GM23338 (cell line): ENCODE data around the gene SERPINA5. TPM values are rescaled to one million over a fixed set of nuclear protein-coding genes. Genes with fewer than 3 reads are reported as not detected.

ENCODE experiments used
- ATAC-seq: fragments of 200-7000 bp; cut with Tn5 transposase; 3 replicates; pipeline ENCODE4 v1.9.1; 2020
- DNase-seq: peaks from one replicate; pipeline ENCODE4 v3.0.0-alpha.2; 2015; ENCODE audit warnings: low spot score
- H2AFZ ChIP-seq: fragments of 200-600 bp; sonication (generic); 2 replicates; pipeline ENCODE4 v1.8.0; 2016; ENCODE audit warnings: antibody characterized with exemption, mild to moderate bottlenecking, moderate library complexity
- H3F3A ChIP-seq: fragments of 200-600 bp; sonication (generic); replicated peaks from 2 replicates; pipeline ENCODE4 v1.8.0; 2017; ENCODE audit warnings: antibody characterized with exemption, mixed run types, low read depth
- H3K27ac ChIP-seq: fragments of 200-600 bp; sonication (generic); 2 replicates; pipeline ENCODE4 v1.6.1; 2016; ENCODE audit warnings: low read depth
- H3K27me3 ChIP-seq: fragments of 200-600 bp; sonication (generic); 2 replicates; pipeline ENCODE4 v1.8.0; 2016; ENCODE audit warnings: mild to moderate bottlenecking, mixed run types, moderate library complexity; ENCODE audit not compliant: insufficient read depth
- H3K36me3 ChIP-seq: fragments of 200-600 bp; sonication (generic); 2 replicates; pipeline ENCODE4 v1.8.0; 2016; ENCODE audit warnings: mild to moderate bottlenecking; ENCODE audit not compliant: insufficient read depth
- H3K4me1 ChIP-seq: fragments of 200-600 bp; sonication (generic); 2 replicates; pipeline ENCODE4 v1.8.0; 2016; ENCODE audit warnings: mild to moderate bottlenecking, moderate library complexity; ENCODE audit not compliant: insufficient read depth
- H3K4me2 ChIP-seq: fragments of 200-600 bp; sonication (generic); 2 replicates; pipeline ENCODE4 v1.7.1; 2017; ENCODE audit warnings: mixed run types
- H3K4me3 ChIP-seq: fragments of 200-600 bp; sonication (generic); 2 replicates; pipeline ENCODE4 v1.6.1; 2016; ENCODE audit warnings: mixed run types
- H3K79me2 ChIP-seq: fragments of 200-600 bp; sonication (generic); replicated peaks from 2 replicates; pipeline ENCODE4 v1.8.0; 2017; ENCODE audit warnings: mild to moderate bottlenecking; ENCODE audit not compliant: insufficient read depth
- H3K9me2 ChIP-seq: fragments of 200-600 bp; sonication (generic); 2 replicates; pipeline ENCODE4 v1.8.0; 2017; ENCODE audit not compliant: insufficient read depth
- H4K20me1 ChIP-seq: fragments of 200-600 bp; sonication (generic); replicated peaks from 2 replicates; pipeline ENCODE4 v1.8.0; 2017; ENCODE audit warnings: mild to moderate bottlenecking; ENCODE audit not compliant: insufficient read depth
- H3K27ac Mint-ChIP-seq: 2 replicates; pipeline ENCODE4 v1.8.0; 2020; ENCODE audit warnings: inconsistent platforms, mild to moderate bottlenecking, moderate library complexity, mixed read lengths
- H3K27me3 Mint-ChIP-seq: 3 replicates; pipeline ENCODE4 v1.8.0; 2022; ENCODE audit warnings: low read depth, mild to moderate bottlenecking, moderate library complexity, mixed read lengths, inconsistent platforms; ENCODE audit not compliant: insufficient read depth, poor library complexity
- H3K36me3 Mint-ChIP-seq: 3 replicates; pipeline ENCODE4 v1.8.0; 2021; ENCODE audit warnings: low read depth, mild to moderate bottlenecking, inconsistent platforms, moderate library complexity, mixed read lengths
- H3K4me1 Mint-ChIP-seq: 3 replicates; pipeline ENCODE4 v1.8.0; 2020; ENCODE audit warnings: mild to moderate bottlenecking, inconsistent platforms, mixed read lengths
- H3K4me3 Mint-ChIP-seq: 3 replicates; pipeline ENCODE4 v1.8.0; 2021; ENCODE audit warnings: moderate library complexity, mild to moderate bottlenecking, inconsistent platforms, mixed read lengths
- H3K9me3 Mint-ChIP-seq: 3 replicates; pipeline ENCODE4 v1.8.0; 2020; ENCODE audit warnings: moderate library complexity, mild to moderate bottlenecking, inconsistent platforms, mixed read lengths
- EZH2 ChIP-seq: fragments of 200-600 bp; sonication (generic); IDR thresholded peaks from one replicate; pipeline ENCODE4 v1.8.0; 2017; ENCODE audit warnings: antibody characterized with exemption, mild to moderate bottlenecking, low read depth; ENCODE audit not compliant: unreplicated experiment
- POLR2AphosphoS5 ChIP-seq: IDR thresholded peaks from 2 replicates; pipeline ENCODE4 v1.6.1; 2016; ENCODE audit warnings: antibody characterized with exemption, low read depth
- REST ChIP-seq: IDR thresholded peaks from one replicate; pipeline ENCODE4 v1.6.1; 2018; ENCODE audit warnings: antibody characterized with exemption; ENCODE audit not compliant: unreplicated experiment
- STAT1 ChIP-seq: IDR thresholded peaks from one replicate; pipeline ENCODE4 v1.6.1; 2016; ENCODE audit warnings: antibody characterized with exemption; ENCODE audit not compliant: unreplicated experiment
- ZNF114 ChIP-seq: fragments of 250-450 bp; sonication (Bioruptor Pico); IDR thresholded peaks from 2 replicates; pipeline ENCODE4 v1.5.0; 2020; ENCODE audit warnings: mild to moderate bottlenecking, moderate library complexity
- ZNF331 ChIP-seq: fragments of 250-450 bp; sonication (Bioruptor Pico); IDR thresholded peaks from 2 replicates; pipeline ENCODE4 v1.5.0; 2020; ENCODE audit warnings: low read depth, mild to moderate bottlenecking, moderate library complexity
- ZNF462 ChIP-seq: fragments of 250-450 bp; sonication (Bioruptor Pico); IDR thresholded peaks from 2 replicates; pipeline ENCODE4 v1.5.0; 2020; ENCODE audit warnings: mild to moderate bottlenecking, moderate library complexity
- polyA plus RNA-seq: library from polyadenylated mRNA; unstranded; fragments of >200 nt; fragmentation: Nextera tagmentation; extraction: Ambion mirVana; gene quantifications from 2 replicates; pipeline ENCODE4 v1.2.1, GENCODE V29; 2016
- total RNA-seq: library from RNA; depleted of rRNA; stranded (reverse); fragments of >200 nt; shearing (Covaris generic); gene quantifications from 2 replicates; pipeline ENCODE4 v1.2.3, GENCODE V29; 2014
- TF ChIP-seq, protein P1 (sequence below): IDR thresholded peaks from 2 replicates; pipeline ENCODE4 v1.6.1; 2016; ENCODE audit warnings: antibody characterized with exemption
- TF ChIP-seq, protein P2 (sequence below), 2 experiments: fragments of 200-600 bp in 1 of 2; sonication (generic) in 1 of 2; conservative IDR thresholded peaks; 2 replicates each; pipeline versions ENCODE4 v1.5.1 to v1.6.1; 2016 to 2017; ENCODE audit warnings: antibody characterized with exemption in 2 of 2, low read depth in 2 of 2, mild to moderate bottlenecking in 2 of 2, moderate library complexity in 1 of 2

SERPINA5 gene
- total and polyA plus RNA-seq, 2 experiments from 2014 or later = 0.81 to 0.90 TPM

GRCh38 chr14:94614802-94615201, 33.6 kb downstream of the SERPINA5 start:
- no peak overlapping the region for H3K4me2 ChIP-seq
- H3K27ac ChIP-seq = no peak overlapping the region
- H3K4me3 ChIP-seq = no peak overlapping the region
- H3K9me2 ChIP-seq = no peaks in the 10 kb centered on the region
- Mint-ChIP-seq H3K9me3 (peaks cover 34% of the 10 kb centered on the region), H3K4me3 (no peak overlapping the region), H3K27me3 (peaks cover 5% of the 10 kb centered on the region), H3K27ac (no peak overlapping the region), H3K4me1 (peaks cover 5% of the 10 kb centered on the region; the same call in 1 of the 3 replicates), H3K36me3 (peaks cover 13% of the 10 kb centered on the region; the same call in 2 of the 3 replicates)
- no peak overlapping the region for H2AFZ ChIP-seq
- TF ChIP-seq ZNF462 (CRISPR knock-in tag) = no peak
- TF ChIP-seq, protein P1, sequence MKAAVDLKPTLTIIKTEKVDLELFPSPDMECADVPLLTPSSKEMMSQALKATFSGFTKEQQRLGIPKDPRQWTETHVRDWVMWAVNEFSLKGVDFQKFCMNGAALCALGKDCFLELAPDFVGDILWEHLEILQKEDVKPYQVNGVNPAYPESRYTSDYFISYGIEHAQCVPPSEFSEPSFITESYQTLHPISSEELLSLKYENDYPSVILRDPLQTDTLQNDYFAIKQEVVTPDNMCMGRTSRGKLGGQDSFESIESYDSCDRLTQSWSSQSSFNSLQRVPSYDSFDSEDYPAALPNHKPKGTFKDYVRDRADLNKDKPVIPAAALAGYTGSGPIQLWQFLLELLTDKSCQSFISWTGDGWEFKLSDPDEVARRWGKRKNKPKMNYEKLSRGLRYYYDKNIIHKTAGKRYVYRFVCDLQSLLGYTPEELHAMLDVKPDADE = no peak
- TF ChIP-seq ZNF114 = no peak
- TF ChIP-seq POLR2AphosphoS5 = no peak
- no peak for TF ChIP-seq EZH2
- no peak for TF ChIP-seq STAT1
- TF ChIP-seq, protein P2, sequence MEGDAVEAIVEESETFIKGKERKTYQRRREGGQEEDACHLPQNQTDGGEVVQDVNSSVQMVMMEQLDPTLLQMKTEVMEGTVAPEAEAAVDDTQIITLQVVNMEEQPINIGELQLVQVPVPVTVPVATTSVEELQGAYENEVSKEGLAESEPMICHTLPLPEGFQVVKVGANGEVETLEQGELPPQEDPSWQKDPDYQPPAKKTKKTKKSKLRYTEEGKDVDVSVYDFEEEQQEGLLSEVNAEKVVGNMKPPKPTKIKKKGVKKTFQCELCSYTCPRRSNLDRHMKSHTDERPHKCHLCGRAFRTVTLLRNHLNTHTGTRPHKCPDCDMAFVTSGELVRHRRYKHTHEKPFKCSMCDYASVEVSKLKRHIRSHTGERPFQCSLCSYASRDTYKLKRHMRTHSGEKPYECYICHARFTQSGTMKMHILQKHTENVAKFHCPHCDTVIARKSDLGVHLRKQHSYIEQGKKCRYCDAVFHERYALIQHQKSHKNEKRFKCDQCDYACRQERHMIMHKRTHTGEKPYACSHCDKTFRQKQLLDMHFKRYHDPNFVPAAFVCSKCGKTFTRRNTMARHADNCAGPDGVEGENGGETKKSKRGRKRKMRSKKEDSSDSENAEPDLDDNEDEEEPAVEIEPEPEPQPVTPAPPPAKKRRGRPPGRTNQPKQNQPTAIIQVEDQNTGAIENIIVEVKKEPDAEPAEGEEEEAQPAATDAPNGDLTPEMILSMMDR (conservative IDR thresholded peaks at IDR 0.05; ENCODE audit: low read depth in 2 of 2) = no peak
- TF ChIP-seq REST = no peak
- no peak for TF ChIP-seq ZNF331
- no peaks in the 10 kb centered on the region for H3F3A ChIP-seq
- no peak for ATAC-seq
- DNase-seq = no peak
- no peaks in the 10 kb centered on the region for H4K20me1 ChIP-seq
- no peaks in the 10 kb centered on the region for H3K27me3 ChIP-seq
- no peaks in the 10 kb centered on the region for H3K4me1 ChIP-seq
- no peaks in the 10 kb centered on the region for H3K79me2 ChIP-seq
- no peaks in the 10 kb centered on the region for H3K36me3 ChIP-seq
